ENCODE measurements around the gene PTGDR2. TPM values are rescaled to one million over a fixed set of nuclear protein-coding genes. Genes with fewer than 3 reads are reported as not detected.

The PTGDR2 gene
- total RNA-seq, 1 experiment from 2014 or later, result 0.12 TPM

DNA sequence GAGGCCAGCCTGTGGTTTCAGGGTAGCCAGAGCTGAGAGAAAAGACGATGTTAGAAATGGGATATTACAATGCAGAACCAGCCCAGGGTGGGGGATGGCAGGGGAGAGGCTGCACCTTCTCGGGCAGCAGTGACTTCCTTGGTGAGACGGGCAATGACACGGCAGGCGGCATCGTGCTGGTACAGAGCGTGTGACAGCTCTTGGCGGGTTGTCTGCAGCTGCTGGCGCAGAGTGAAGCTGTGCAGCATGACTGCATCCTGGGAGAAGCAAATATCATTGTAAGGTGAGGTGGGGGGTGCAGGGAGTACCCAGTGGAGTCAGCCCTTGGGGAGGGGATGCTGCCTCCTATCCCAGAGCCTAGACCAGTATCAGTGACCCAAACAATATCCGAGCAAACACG lies 46.9 kb upstream of the PTGDR2 start:
- CTCF ChIA-PET, result interaction anchor here (1.3 to 2.0 kb wide), 2 partner anchors 11 to 72 kb away, joined by 4 to 5 read pairs; partner anchors contain the start of gene TMEM109
- H3K9me2 ChIP-seq (ENCODE audit: insufficient read depth), result no peaks in the 10 kb centered on the region
- H3K27me3 ChIP-seq (ENCODE audit: insufficient read depth, low read length), result no peaks in the 10 kb centered on the region
- RAD21 ChIA-PET (ENCODE audit: low non-redundant PET in 1 of 2, low total read pairs in 2 of 2, uncharacterized antibody in 2 of 2, unreplicated experiment in 2 of 2), result no interaction called here
- H3K9ac ChIP-seq (ENCODE audit: low read length), result no peak overlapping the region
- TF ChIP-seq EZH2 (IDR thresholded peaks at IDR 0.05) (no peak), POLR2AphosphoS5 (IDR thresholded peaks at IDR 0.05; ENCODE audit: low read depth, low read length) (no peak), RAD21 (IDR thresholded peaks at IDR 0.05; ENCODE audit: low read depth) (no peak), FOSL1 (IDR thresholded peaks at IDR 0.05; ENCODE audit: low read depth) (no peak), CEBPB (IDR thresholded peaks at IDR 0.05; ENCODE audit: low read depth) (no peak), ZNF274 (IDR thresholded peaks at IDR 0.05; ENCODE audit: low read depth, low read length) (no peak), YY1 (IDR thresholded peaks at IDR 0.05; ENCODE audit: extremely low read depth, insufficient replicate concordance, low read depth, low read length) (no peak), EZH2phosphoT487 (IDR thresholded peaks at IDR 0.05; ENCODE audit: borderline replicate concordance) (no peak), JUND (IDR thresholded peaks at IDR 0.05) (no peak), SP1 (IDR thresholded peaks at IDR 0.05; ENCODE audit: low read depth) (no peak), SRF (IDR thresholded peaks at IDR 0.05; ENCODE audit: low read depth) (no peak), TCF7L2 (IDR thresholded peaks at IDR 0.05; ENCODE audit: borderline replicate concordance, extremely low read depth, insufficient read depth, insufficient read length) (no peak)
- TF ChIP-seq, protein P1, sequence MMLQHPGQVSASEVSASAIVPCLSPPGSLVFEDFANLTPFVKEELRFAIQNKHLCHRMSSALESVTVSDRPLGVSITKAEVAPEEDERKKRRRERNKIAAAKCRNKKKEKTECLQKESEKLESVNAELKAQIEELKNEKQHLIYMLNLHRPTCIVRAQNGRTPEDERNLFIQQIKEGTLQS (IDR thresholded peaks at IDR 0.05), result no peak
- TF ChIP-seq, protein P2, sequence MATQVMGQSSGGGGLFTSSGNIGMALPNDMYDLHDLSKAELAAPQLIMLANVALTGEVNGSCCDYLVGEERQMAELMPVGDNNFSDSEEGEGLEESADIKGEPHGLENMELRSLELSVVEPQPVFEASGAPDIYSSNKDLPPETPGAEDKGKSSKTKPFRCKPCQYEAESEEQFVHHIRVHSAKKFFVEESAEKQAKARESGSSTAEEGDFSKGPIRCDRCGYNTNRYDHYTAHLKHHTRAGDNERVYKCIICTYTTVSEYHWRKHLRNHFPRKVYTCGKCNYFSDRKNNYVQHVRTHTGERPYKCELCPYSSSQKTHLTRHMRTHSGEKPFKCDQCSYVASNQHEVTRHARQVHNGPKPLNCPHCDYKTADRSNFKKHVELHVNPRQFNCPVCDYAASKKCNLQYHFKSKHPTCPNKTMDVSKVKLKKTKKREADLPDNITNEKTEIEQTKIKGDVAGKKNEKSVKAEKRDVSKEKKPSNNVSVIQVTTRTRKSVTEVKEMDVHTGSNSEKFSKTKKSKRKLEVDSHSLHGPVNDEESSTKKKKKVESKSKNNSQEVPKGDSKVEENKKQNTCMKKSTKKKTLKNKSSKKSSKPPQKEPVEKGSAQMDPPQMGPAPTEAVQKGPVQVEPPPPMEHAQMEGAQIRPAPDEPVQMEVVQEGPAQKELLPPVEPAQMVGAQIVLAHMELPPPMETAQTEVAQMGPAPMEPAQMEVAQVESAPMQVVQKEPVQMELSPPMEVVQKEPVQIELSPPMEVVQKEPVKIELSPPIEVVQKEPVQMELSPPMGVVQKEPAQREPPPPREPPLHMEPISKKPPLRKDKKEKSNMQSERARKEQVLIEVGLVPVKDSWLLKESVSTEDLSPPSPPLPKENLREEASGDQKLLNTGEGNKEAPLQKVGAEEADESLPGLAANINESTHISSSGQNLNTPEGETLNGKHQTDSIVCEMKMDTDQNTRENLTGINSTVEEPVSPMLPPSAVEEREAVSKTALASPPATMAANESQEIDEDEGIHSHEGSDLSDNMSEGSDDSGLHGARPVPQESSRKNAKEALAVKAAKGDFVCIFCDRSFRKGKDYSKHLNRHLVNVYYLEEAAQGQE (IDR thresholded peaks at IDR 0.05; ENCODE audit: low read depth), result no peak
- no peak overlapping the region for H3K4me2 ChIP-seq (ENCODE audit: low read length)
- intact Hi-C loops (cut with micrococcal nuclease), result no loop called here
- BruUV-seq (replicated peaks), result no TSS peak
- H3K9me3 ChIP-seq (ENCODE audit: control insufficient read depth in 1 of 2, insufficient read depth in 1 of 2, low read depth in 1 of 2, low read length in 2 of 2), result no peaks in the 10 kb centered on the region
- H3K4me3 ChIP-seq (replicated peaks in 1 of 2; ENCODE audit: low read depth in 1 of 2, low read length in 2 of 2), result no peak overlapping the region
- POLR2A ChIA-PET, result no interaction called here
- no peak overlapping the region for H2AFZ ChIP-seq (ENCODE audit: low read depth, low read length, poor library complexity, severe bottlenecking)
- H3K36me3 ChIP-seq (ENCODE audit: control insufficient read depth in 1 of 2, insufficient read depth in 2 of 2, low read length in 2 of 2), result peaks cover 32 to 52% of the 10 kb centered on the region in 2 experiments
- peaks cover 7% of the 10 kb centered on the region for H4K20me1 ChIP-seq (ENCODE audit: insufficient read depth)
- ATAC-seq, result no peak
- H3K4me1 ChIP-seq (ENCODE audit: control insufficient read depth in 1 of 2, insufficient read depth in 2 of 2, low read length in 2 of 2), result peaks cover 10 to 22% of the 10 kb centered on the region in 2 experiments
- peaks cover 57% of the 10 kb centered on the region for H3K79me2 ChIP-seq (ENCODE audit: insufficient read depth, low read length)
- H3K27ac ChIP-seq (ENCODE audit: low read depth, low read length), result no peak overlapping the region
- DNase-seq (ENCODE audit: low read depth, low spot score), result no peak

Data from HCT116 (cell line).